ENCODE measurements around the gene KIFAP3.
A peak's percentile ranks its signal among the peaks of the same experiment; 100 is the strongest.
"Not testable (repeated sequence)": the region's sequence is repeated elsewhere in the genome, so short reads cannot be mapped to it uniquely, and the experiment has no call there.

The KIFAP3 gene

GRCh38 chr1:170061676-170062075 lies 12.8 kb downstream of the KIFAP3 start:
- not testable (repeated sequence) for DNase-seq

GRCh38 chr1:170060015-170060520 lies 14.4 kb downstream of the KIFAP3 start:
- DNase-seq = not testable (repeated sequence)

GRCh38 chr1:170049176-170049800 lies 25.2 kb downstream of the KIFAP3 start:
- DNase-seq = no peak

GRCh38 chr1:170048515-170048914 lies 26.0 kb downstream of the KIFAP3 start:
- DNase-seq = no peak

- no peak for DNase-seq
Measured at GRCh38 chr1:170044187-170044586, 30.3 kb downstream of the KIFAP3 start.

GRCh38 chr1:170041423-170042192 lies 32.9 kb downstream of the KIFAP3 start:
- DNase-seq = no peak

- DNase-seq = no peak
Measured at GRCh38 chr1:170032531-170033280, 41.8 kb downstream of the KIFAP3 start.

- no peak for DNase-seq
Measured at GRCh38 chr1:170030212-170030611, 44.3 kb downstream of the KIFAP3 start.

GRCh38 chr1:170027760-170028159 lies 46.7 kb downstream of the KIFAP3 start:
- DNase-seq = no peak

- DNase-seq = no peak
Measured at GRCh38 chr1:170020859-170021258, 53.6 kb downstream of the KIFAP3 start.

GRCh38 chr1:170017478-170017877 lies 57.0 kb downstream of the KIFAP3 start:
- DNase-seq = no peak

GRCh38 chr1:170012920-170013319 lies 61.6 kb downstream of the KIFAP3 start:
- no peak for DNase-seq

- DNase-seq = peak in 1 of 2 experiments; percentile 17
Measured at GRCh38 chr1:170010443-170010842, 64.1 kb downstream of the KIFAP3 start.

GRCh38 chr1:170009551-170009950 lies 64.9 kb downstream of the KIFAP3 start:
- no peak for DNase-seq

GRCh38 chr1:170008745-170009144 lies 65.8 kb downstream of the KIFAP3 start:
- DNase-seq = not testable (repeated sequence)

GRCh38 chr1:170003270-170003835 lies 71.1 kb downstream of the KIFAP3 start:
- not testable (repeated sequence) for DNase-seq

- no peak for DNase-seq
Measured at GRCh38 chr1:170001266-170001665, 73.2 kb downstream of the KIFAP3 start.

- no peak for DNase-seq
Measured at GRCh38 chr1:169999761-170000160, 74.7 kb downstream of the KIFAP3 start.

GRCh38 chr1:169999331-169999741 lies 75.2 kb downstream of the KIFAP3 start:
- DNase-seq = no peak

- no peak for DNase-seq
Measured at GRCh38 chr1:169995993-169996392, 78.5 kb downstream of the KIFAP3 start.

- no peak for DNase-seq
Measured at GRCh38 chr1:169989246-169989645, 85.2 kb downstream of the KIFAP3 start.

GRCh38 chr1:169985757-169986156 lies 88.7 kb downstream of the KIFAP3 start:
- DNase-seq = no peak

GRCh38 chr1:169974067-169974466 lies 100.4 kb downstream of the KIFAP3 start:
- no peak for DNase-seq
